ENCODE data around the gene TAAR8. TPM values are rescaled to one million over a fixed set of nuclear protein-coding genes. Genes with fewer than 3 reads are reported as not detected.
A peak's percentile ranks its signal among the peaks of the same experiment; 100 is the strongest.

TAAR8 gene
- total RNA-seq, 1 donor from 2014 or later = not detected

GRCh38 chr6:132506461-132506860 is 46.0 kb upstream of the TAAR8 start:
- no peaks in the 10 kb centered on the region for H3F3A ChIP-seq (ENCODE audit: low read depth)
- Mint-ChIP-seq H3K27me3 (ENCODE audit: insufficient read depth, low read depth) (no peaks in the 10 kb centered on the region), H3K4me3 (no peak overlapping the region), H3K4me1 (peaks cover 8% of the 10 kb centered on the region), H3K27ac (no peak overlapping the region), H3K36me3 (peaks cover 14% of the 10 kb centered on the region), H3K9me3 (no peaks in the 10 kb centered on the region)
- H3K27me3 ChIP-seq = no peaks in the 10 kb centered on the region
- no peak overlapping the region for H3K4me3 ChIP-seq
- DNase-seq (ENCODE audit: low spot score) = no peak
- H3K79me2 ChIP-seq (ENCODE audit: low read depth) = peaks cover 86% of the 10 kb centered on the region
- H3K36me3 ChIP-seq = peaks cover 7% of the 10 kb centered on the region
- H3K4me2 ChIP-seq = no peak overlapping the region
- no peak overlapping the region for H3K27ac ChIP-seq
- no peak overlapping the region for H3K9ac ChIP-seq
- TF ChIP-seq EZH2 (IDR thresholded peaks at IDR 0.05) (no peak), CTCF (IDR thresholded peaks at IDR 0.05) (no peak), EZH2phosphoT487 (IDR thresholded peaks at IDR 0.05) (no peak)
- H3K9me3 ChIP-seq (ENCODE audit: low read depth) = no peaks in the 10 kb centered on the region
- H2AFZ ChIP-seq (replicated peaks) = no peak overlapping the region
- H3K4me1 ChIP-seq = peaks cover 5% of the 10 kb centered on the region
- H4K20me1 ChIP-seq (ENCODE audit: low read depth) = peaks cover 32% of the 10 kb centered on the region

GRCh38 chr6:132506869-132507808 is 45.3 kb upstream of the TAAR8 start:
- no peak for TF ChIP-seq EZH2phosphoT487 (IDR thresholded peaks at IDR 0.05)
- no peak for TF ChIP-seq EZH2 (IDR thresholded peaks at IDR 0.05)
- TF ChIP-seq CTCF (IDR thresholded peaks at IDR 0.05) = no peak
- peaks cover 7% of the 10 kb centered on the region for H3K36me3 ChIP-seq
- Mint-ChIP-seq H3K27ac (no peak overlapping the region), H3K4me1 (peaks cover 10% of the 10 kb centered on the region), H3K36me3 (peaks cover 13% of the 10 kb centered on the region), H3K9me3 (no peaks in the 10 kb centered on the region), H3K27me3 (ENCODE audit: insufficient read depth, low read depth) (no peaks in the 10 kb centered on the region), H3K4me3 (no peak overlapping the region)
- H3K4me3 ChIP-seq = no peak overlapping the region
- H3K4me1 ChIP-seq = peaks cover 12% of the 10 kb centered on the region
- peaks cover 93% of the 10 kb centered on the region for H3K79me2 ChIP-seq (ENCODE audit: low read depth)
- H3K9ac ChIP-seq = no peak overlapping the region
- no peaks in the 10 kb centered on the region for H3K27me3 ChIP-seq
- no peaks in the 10 kb centered on the region for H3F3A ChIP-seq (ENCODE audit: low read depth)
- no peak overlapping the region for H2AFZ ChIP-seq (replicated peaks)
- H3K9me3 ChIP-seq (ENCODE audit: low read depth) = no peaks in the 10 kb centered on the region
- DNase-seq (ENCODE audit: low spot score) = no peak
- H3K27ac ChIP-seq = no peak overlapping the region
- H4K20me1 ChIP-seq (ENCODE audit: low read depth) = peaks cover 37% of the 10 kb centered on the region
- H3K4me2 ChIP-seq = no peak overlapping the region

- H3K36me3 Mint-ChIP-seq = peaks cover 9% of the 10 kb centered on the region
- H3K9me3 Mint-ChIP-seq = no peaks in the 10 kb centered on the region
- Histone ChIP-seq H3K27ac (no peak overlapping the region), H3K4me3 (peak overlapping the region; percentile 75), H4K20me1 (ENCODE audit: low read depth) (peaks cover 23% of the 10 kb centered on the region), H3K9me3 (ENCODE audit: low read depth) (no peaks in the 10 kb centered on the region), H3K27me3 (peaks cover 13% of the 10 kb centered on the region), H3K4me1 (peaks cover 13% of the 10 kb centered on the region), H2AFZ (replicated peaks) (no peak overlapping the region), H3K79me2 (ENCODE audit: low read depth) (peaks cover 62% of the 10 kb centered on the region), H3K4me2 (peak overlapping the region; percentile 78), H3F3A (ENCODE audit: low read depth) (no peaks in the 10 kb centered on the region), H3K9ac (no peak overlapping the region), H3K36me3 (no peaks in the 10 kb centered on the region)
- peaks cover 6% of the 10 kb centered on the region for H3K27me3 Mint-ChIP-seq (ENCODE audit: insufficient read depth, low read depth)
- no peak overlapping the region for H3K4me3 Mint-ChIP-seq
- peaks cover 17% of the 10 kb centered on the region for H3K4me1 Mint-ChIP-seq
- TF ChIP-seq CTCF (IDR thresholded peaks at IDR 0.05) (no peak), EZH2phosphoT487 (IDR thresholded peaks at IDR 0.05) (no peak), EZH2 (IDR thresholded peaks at IDR 0.05) (no peak)
- no peak for DNase-seq (ENCODE audit: low spot score)
- no peak overlapping the region for H3K27ac Mint-ChIP-seq
These were observed 41.2 kb upstream of the TAAR8 start for GRCh38 chr6:132511210-132511830.

Measured in neural progenitor cell (in vitro differentiated cells).